ENCODE data around the gene HACL1.

The HACL1 gene

DNA sequence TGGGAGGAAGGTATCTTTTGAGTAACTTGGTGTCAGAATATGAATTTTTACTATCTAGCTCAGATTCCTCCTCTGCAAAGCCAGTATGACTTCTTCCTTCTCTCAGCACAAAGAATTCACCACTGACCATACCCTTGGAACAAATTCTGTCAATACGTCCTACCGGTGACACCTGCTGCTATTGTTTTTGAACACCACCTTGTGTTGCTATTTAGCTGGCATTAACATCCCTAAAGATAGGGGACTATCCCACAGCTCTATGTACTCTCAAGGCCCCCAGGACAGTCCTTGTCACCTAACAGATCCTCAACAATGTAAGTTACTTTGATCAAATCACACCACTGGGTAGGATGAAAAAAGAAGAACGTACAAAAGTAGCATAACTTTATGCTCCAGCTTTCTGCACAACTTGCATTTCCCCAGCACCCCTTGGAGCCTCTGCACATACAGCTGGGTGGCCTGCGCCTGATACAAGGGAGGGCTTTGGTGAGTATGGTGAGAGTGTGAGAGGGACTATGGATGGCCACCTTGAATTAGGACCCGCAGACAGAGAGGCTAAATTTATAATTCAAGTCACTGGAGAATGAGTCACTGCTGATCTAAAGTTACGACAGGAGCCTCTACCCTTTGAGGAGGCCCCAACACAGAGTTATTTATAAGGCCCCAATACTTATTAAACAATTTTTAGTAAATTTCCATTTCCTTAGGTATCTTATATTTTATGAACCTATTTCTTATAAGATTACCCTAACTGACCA lies 77.5 kb downstream of the HACL1 start:
- no peak for DNase-seq
- ATAC-seq, result no peak

DNA sequence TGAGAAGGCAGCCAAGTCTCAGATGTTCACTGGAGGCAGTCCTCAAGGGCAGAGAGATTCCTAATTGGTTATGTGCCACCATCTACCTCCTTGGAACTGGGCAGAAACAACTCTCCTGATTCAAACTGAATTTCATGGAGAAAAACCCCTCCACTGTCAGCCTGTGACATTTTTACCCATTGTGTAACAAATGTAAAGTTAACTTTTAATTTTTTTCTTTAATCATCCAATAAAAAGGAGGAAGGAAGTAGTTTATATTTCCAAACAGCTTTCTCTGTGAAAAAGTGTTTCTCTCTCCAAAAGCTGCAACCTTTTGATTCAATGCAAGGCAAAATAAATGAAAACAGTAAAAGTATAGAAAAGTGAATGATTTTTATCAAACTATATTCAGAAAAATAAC lies 79.4 kb downstream of the HACL1 start:
- DNase-seq, result no peak
- no peak for ATAC-seq

DNA sequence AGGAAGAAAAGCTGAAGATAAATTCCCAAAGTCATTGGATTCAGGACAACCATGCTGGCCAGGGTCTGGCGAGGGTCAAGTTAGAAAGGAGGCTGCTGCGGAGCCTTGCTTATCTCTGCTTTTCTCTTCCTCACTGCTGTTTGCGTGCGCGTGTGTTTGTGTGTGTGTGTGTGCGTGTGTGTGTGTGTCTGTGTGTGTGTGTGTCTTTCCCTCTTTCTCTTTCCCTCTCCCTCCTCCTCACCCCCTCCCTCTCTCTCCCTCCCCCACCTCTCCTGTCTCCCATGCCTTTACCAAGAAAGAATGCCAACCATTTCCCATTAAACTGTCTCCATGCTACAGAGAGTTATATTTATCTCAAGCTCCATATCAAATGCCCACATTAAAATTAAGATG lies 79.8 kb downstream of the HACL1 start, which contains the start of gene COLQ:
TSS of gene COLQ (minus strand) at position 134 of the 393 bp plus-strand sequence. CDS start at position 53, 81 bp downstream.
- DNase-seq (no peak), ATAC-seq (no peak)

DNA sequence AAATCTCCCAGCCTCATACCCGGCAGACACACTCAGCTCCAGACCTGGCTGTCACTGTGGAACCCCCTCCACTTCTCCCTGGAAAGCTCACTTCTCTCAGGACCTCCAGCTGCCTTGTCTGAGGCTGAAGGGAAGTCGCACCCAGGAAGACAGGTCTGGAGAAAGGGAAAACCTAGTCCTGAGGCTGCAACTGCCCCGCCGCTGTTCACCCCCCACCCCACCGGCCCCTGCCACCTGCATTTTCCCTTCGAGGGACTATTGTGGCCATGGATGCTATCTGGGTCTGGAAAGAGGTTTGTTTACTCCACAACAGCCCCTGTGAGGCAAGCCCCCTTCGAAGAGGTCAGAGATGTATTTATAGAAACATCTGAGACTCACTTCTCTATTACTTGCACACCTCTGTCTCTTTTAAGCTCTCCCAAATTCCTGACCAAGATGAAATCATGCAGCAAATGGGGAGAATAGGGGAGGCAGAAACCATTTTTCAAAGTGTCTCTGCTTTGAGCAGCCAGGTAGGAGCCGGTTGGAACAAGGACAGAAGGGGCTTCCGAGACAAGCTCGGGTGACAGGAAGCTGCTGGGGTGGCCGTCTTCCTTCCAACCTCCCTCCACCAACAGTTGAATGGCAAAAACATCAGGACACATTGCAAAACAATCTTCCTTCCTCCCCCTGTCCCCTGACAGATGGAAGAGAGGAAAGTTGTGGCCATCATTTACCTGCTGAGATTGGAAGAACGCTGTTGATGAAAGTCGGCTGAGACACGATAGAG lies 80.4 kb downstream of the HACL1 start:
- ATAC-seq, result no peak
- no peak for DNase-seq

DNA sequence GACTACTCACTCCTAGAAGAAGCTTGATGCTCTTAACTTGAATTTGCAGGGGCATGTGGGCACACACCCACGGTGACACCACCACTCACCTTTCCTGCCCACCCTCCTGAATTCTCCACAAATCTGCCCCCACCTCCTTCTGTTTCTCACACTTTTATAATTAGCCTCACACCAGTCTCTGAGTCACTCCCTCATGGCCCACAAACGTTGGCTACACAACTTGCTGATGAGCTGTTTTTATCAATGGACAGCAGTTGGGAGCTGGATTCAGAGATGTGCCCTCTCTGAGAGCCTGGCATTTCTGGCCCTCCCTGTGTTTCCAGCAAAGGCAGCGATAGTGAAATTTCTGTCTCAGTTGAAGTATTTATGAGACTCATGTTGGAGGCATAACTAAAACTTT lies 81.2 kb downstream of the HACL1 start:
- peak; percentile 68 for ATAC-seq
- DNase-seq, result peak; percentile 11

DNA sequence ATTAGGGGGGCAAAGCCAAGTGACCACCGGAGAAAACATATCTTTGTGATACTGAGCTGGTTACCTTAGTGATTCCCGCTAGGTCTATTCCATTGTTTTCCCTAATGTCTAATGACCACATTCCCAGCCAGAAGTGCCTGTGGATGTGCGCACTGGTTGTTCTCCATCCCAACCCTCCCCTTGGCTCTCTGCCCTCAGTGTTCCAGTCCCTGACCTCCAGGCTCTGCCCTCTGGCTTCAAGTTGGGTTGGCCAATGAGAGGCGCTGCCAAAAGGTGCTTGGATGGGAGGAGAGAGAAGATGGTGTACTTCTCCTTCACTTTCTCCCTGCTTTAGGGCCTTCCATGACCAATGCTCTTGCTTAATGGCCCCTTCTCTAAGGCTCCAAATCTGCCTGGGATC lies 82.3 kb downstream of the HACL1 start:
- DNase-seq (no peak), ATAC-seq (no peak)

DNA sequence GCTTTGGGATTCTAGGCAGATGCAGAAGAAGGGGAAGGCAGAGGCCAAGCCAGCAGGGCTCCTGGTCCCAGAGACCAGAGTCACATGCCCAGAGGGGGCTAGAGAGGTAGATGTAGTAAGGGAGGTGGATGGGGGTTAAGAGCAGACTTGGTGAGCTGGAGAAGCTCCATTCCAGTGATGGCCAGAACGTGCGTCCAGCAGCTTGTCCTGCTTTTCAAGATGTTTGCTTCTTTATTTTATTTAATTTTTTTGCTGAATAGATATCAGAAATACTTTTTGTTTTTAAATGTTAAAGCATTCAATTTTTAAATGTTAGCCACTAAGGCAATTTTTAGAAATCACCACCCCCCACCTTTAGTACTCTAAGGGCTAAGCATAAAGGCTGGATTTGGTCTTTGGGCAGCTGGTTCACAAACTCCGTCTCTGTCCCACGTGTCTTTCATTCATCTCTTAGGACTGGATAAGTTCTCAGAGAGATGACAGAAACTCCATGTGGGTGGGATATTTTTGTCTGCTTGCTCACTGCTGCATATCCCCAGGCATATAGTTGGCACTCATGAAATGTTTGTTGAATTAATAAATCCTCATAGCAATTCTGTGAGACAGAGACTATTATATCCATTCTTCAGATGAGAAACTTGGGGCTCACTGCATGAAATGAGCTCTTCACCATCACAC lies 86.6 kb downstream of the HACL1 start:
- DNase-seq (no peak), ATAC-seq (no peak)

DNA sequence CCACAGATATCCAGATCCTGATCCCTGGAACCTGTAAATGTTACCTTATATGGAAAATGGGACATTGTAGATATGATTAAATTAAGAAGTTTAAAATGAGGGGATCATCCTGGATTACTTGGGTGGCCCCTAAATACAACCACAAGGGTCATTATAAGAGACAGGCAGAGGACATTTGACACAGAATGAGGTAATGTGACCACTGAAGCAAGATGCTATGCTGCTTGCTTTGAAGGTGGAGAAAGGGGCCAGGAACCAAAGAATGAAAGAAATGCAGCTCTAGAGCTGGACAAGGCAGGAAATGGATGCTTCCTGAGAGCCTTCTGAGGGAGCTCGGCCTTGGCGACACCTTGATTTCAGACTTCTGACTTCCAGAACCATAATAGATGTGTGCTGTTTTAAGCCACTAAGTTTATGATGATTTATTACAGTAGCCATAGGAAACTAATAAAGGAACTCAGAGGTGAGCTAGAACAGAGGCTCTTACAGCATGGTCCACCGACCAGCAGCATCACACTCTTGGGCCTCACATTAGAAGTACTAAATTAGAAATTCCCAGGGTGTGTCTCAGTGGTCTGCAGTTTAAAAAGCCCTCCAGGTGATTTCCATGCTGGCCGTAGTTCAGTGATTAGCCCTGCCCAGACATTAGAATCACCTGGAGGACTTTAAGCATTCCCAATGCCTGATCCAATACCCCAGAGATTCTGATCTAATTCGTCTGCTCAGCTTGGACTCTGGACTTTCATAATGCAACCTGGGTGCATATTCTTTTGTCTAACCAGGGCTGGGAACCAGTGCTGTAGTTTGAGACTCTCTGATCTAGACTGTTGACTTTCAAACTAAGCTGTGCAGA lies 87.3 kb downstream of the HACL1 start:
- ATAC-seq (peak; percentile 36), DNase-seq (no peak)

DNA sequence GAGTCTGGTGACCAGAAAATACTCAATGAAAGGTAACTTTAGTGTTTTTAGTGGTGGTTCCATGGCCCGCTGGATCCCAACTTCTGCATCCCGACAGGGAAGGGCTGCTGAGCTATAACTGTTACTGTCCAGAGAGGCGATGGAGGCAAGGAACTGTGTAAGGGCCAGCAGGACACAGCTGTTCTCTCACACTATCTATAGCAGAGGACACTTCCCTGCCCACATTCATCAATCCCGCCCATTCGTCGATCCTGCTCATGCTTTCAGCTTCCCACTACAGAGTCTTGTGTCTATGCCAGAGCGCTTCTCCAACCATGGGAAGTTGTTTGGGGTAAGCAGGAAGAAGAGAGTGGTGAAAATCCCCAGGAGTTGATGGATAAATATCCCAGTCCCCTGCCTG lies 88.3 kb downstream of the HACL1 start:
- DNase-seq, result no peak
- no peak for ATAC-seq

DNA sequence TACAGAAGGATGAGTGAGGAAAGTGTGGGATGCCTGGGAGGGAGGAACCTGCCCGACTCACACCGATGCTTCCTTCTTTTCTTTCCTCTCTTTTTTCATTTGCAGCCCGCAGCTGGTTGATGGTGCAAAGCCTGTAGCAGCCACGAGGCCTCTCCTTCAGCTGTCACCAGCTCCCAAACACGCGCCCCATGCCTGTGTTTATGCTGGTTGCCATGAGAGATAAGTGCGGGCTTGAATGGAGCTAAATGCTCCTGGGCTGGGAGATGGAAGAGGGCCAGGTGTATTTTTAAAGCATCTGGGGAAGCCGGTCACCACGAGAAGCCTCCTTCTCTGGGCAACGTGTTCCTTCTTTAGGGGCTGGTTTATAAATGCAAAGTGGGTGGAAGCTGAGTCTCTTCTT lies 89.2 kb downstream of the HACL1 start:
- no peak for DNase-seq
- ATAC-seq, result no peak

DNA sequence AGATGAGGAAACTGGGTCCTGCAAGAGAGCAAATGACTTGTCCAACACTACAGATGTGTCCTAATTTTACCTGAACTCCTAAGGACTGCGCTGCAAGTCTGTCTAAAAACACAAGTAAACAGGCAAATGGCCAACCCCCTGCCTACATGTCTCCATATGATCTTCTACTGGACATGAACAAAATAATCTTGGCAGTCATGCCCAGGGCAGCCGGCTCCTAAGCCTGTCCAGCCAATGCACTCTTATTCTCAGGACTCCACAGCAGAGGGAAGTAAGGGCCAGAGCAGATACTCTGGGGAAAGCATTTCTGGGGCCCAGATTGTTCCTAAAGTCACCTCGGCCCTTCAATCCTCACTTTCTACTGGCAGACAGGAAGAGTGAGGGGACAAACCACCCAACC lies 90.2 kb downstream of the HACL1 start:
- ATAC-seq (no peak), DNase-seq (no peak)
